GM12878 (cell line): ENCODE measurements around the gene ZP4. TPM values are rescaled to one million over a fixed set of nuclear protein-coding genes. Genes with fewer than 3 reads are reported as not detected.

Source experiments
- ATAC-seq: fragments of 200-7000 bp; cut with Tn5 transposase; 3 replicates; pipeline ENCODE4 v1.9.1; 2020; ENCODE audit warnings: mild to moderate bottlenecking, moderate library complexity
- BruUV-seq: library from RNA; stranded (reverse); fragments of 400-500 nt; replicated peaks from 2 replicates; lab custom pipeline; 2021; lab: Mats Ljungman, UMichigan
- CTCF ChIA-PET: fragments of 300-600 bp; sonication (Branson Sonifier 250); formaldehyde crosslinking; extraction: SDS; loops from one replicate; lab custom pipeline; 2021; ENCODE audit warnings: inconsistent platforms; lab: Yijun Ruan, JAX
- POLR2A ChIA-PET: fragments of 350-600 bp; formaldehyde crosslinking; extraction: SDS; loops from one replicate; lab custom pipeline; 2021; ENCODE audit warnings: inconsistent platforms; lab: Charles Lee
- RAD21 ChIA-PET: fragments of 300-600 bp; sonication (Branson Sonifier 250); formaldehyde crosslinking; loops from one replicate; lab custom pipeline; 2023; ENCODE audit warnings: antibody characterized with exemption; ENCODE audit not compliant: unreplicated experiment; lab: Charles Lee
- SMC1A ChIA-PET: fragments of 300-600 bp; sonication (Branson Sonifier 250); formaldehyde crosslinking; loops from one replicate; lab custom pipeline; 2023; ENCODE audit not compliant: unreplicated experiment, uncharacterized antibody; lab: Charles Lee
- DNase-seq: peaks from one replicate; pipeline ENCODE4 v3.0.0-alpha.2; 2011; ENCODE audit warnings: low read depth, low spot score
- FAIRE-seq: peaks from 3 replicates; lab custom pipeline; 2011; peaks lifted over from hg19 to GRCh38; lab: Jason Lieb, UNC
- H2AFZ ChIP-seq: 2 replicates; pipeline ENCODE4 v1.6.0; 2011; ENCODE audit warnings: low read depth, low read length, control low read depth; ENCODE audit not compliant: control insufficient read depth
- H3K27ac ChIP-seq: 2 replicates; pipeline ENCODE4 v1.5.1; 2011; ENCODE audit warnings: control low read depth; ENCODE audit not compliant: control insufficient read depth, insufficient read depth
- H3K27me3 ChIP-seq, 2 experiments: replicated peaks in 1 of 2; 2 replicates each; pipeline versions ENCODE4 v1.6.0 to v1.6.1; 2011; ENCODE audit warnings: low read length in 1 of 2; ENCODE audit not compliant: control insufficient read depth in 2 of 2, insufficient read depth in 2 of 2
- H3K36me3 ChIP-seq, 2 experiments: 2 replicates each; pipeline ENCODE4 v1.5.1; 2011; ENCODE audit warnings: low read length in 1 of 2; ENCODE audit not compliant: control insufficient read depth in 2 of 2, insufficient read depth in 2 of 2
- H3K4me1 ChIP-seq: 2 replicates; pipeline ENCODE4 v1.6.1; 2011; ENCODE audit warnings: mild to moderate bottlenecking, low read length, moderate library complexity, mixed read lengths; ENCODE audit not compliant: control insufficient read depth, insufficient read depth
- H3K4me2 ChIP-seq: 2 replicates; pipeline ENCODE4 v1.6.0; 2011; ENCODE audit warnings: control low read depth; ENCODE audit not compliant: control insufficient read depth, insufficient read depth
- H3K4me3 ChIP-seq: fragments of 200-600 bp; sonication (generic); 2 replicates; pipeline ENCODE4 v1.5.1; 2016
- H3K79me2 ChIP-seq: 2 replicates; pipeline ENCODE4 v1.6.0; 2011; ENCODE audit warnings: low read length; ENCODE audit not compliant: control insufficient read depth, insufficient read depth
- H3K9ac ChIP-seq: 2 replicates; pipeline ENCODE4 v1.8.0; 2011; ENCODE audit warnings: low read length, control low read depth, mixed read lengths; ENCODE audit not compliant: control insufficient read depth, insufficient read depth
- H3K9me3 ChIP-seq: replicated peaks from 3 replicates; pipeline ENCODE4 v1.5.1; 2011; ENCODE audit warnings: mild to moderate bottlenecking, low read length; ENCODE audit not compliant: control insufficient read depth, insufficient read depth
- H4K20me1 ChIP-seq: 2 replicates; pipeline ENCODE4 v1.6.0; 2011; ENCODE audit not compliant: control insufficient read depth, insufficient read depth
- ASH2L ChIP-seq: fragments of 300-600, 200-600 bp; sonication (generic); IDR thresholded peaks from 2 replicates; pipeline ENCODE4 v1.6.1; 2017; ENCODE audit warnings: low read depth, mild to moderate bottlenecking, borderline replicate concordance
- BACH1 ChIP-seq: fragments of 450-650 bp; IDR thresholded peaks from 2 replicates; pipeline ENCODE4 v1.6.1; 2017; ENCODE audit warnings: mild to moderate bottlenecking, borderline replicate concordance
- CEBPB ChIP-seq, 2 experiments: fragments of 150-350 bp in 1 of 2; IDR thresholded peaks; 2 replicates each; pipeline ENCODE4 v1.6.1; 2012 to 2014; ENCODE audit warnings: low read depth in 2 of 2, low read length in 2 of 2, borderline replicate concordance in 1 of 2, inconsistent platforms in 1 of 2
- CHD4 ChIP-seq: fragments of 200-600 bp; sonication (generic); IDR thresholded peaks from 2 replicates; pipeline ENCODE4 v1.6.1; 2016; ENCODE audit warnings: mild to moderate bottlenecking
- CREM ChIP-seq: IDR thresholded peaks from 2 replicates; pipeline ENCODE4 v1.6.1; 2014; ENCODE audit warnings: antibody characterized with exemption, low read depth
- HDAC6 ChIP-seq: fragments of 200-600 bp; sonication (generic); IDR thresholded peaks from one replicate; pipeline ENCODE4 v1.8.0; 2017; ENCODE audit warnings: antibody characterized with exemption; ENCODE audit not compliant: unreplicated experiment
- MYC ChIP-seq: IDR thresholded peaks from 2 replicates; pipeline ENCODE4 v1.6.1; 2011; ENCODE audit warnings: mild to moderate bottlenecking, low read length, moderate library complexity, inconsistent platforms; ENCODE audit not compliant: insufficient read depth, insufficient replicate concordance, insufficient read length, severe bottlenecking
- POU2F2 ChIP-seq: IDR thresholded peaks from 3 replicates; pipeline ENCODE4 v1.6.1; 2011; ENCODE audit warnings: low read depth, mild to moderate bottlenecking, low read length, borderline replicate concordance
- SIX5 ChIP-seq: IDR thresholded peaks from 2 replicates; pipeline ENCODE4 v1.6.1; 2011; ENCODE audit warnings: mild to moderate bottlenecking, low read depth, low read length, moderate library complexity; ENCODE audit not compliant: severe bottlenecking
- SP1 ChIP-seq: IDR thresholded peaks from one replicate; pipeline ENCODE4 v1.6.1; 2011; ENCODE audit warnings: low read depth, low read length
- ZNF207 ChIP-seq: fragments of 450-650 bp; IDR thresholded peaks from 2 replicates; pipeline ENCODE4 v1.6.1; 2014; ENCODE audit warnings: antibody characterized with exemption, mild to moderate bottlenecking, borderline replicate concordance
- ZNF384 ChIP-seq: IDR thresholded peaks from 2 replicates; pipeline ENCODE4 v1.6.1; 2012; ENCODE audit warnings: low read depth, mild to moderate bottlenecking, low read length, improper control_type of control experiment, borderline replicate concordance
- WGBS: methylation state at CpG from one replicate; pipeline ENCODE4 v1.1.6; 2016; ENCODE audit warnings: low lambda C conversion rate; ENCODE audit not compliant: insufficient replicate concordance, insufficient coverage; ENCODE audit errors: missing lambda C conversion rate; 5-methylcytosine and 5-hydroxymethylcytosine counted together
- in situ Hi-C: fragments of 300-500 bp; cut with MboI; formaldehyde crosslinking; loops from 9 replicates; pipeline ENCODE4 v1.14.3; 2018; ENCODE audit warnings: mixed read lengths
- intact Hi-C: fragments of 100-400 bp; cut with micrococcal nuclease; formaldehyde crosslinking; loops from one replicate; pipeline ENCODE4 v1.14.2; 2022; ENCODE audit not compliant: unreplicated experiment
- polyA plus RNA-seq, 11 experiments: library from polyadenylated mRNA; depleted of rRNA in 4 of 11; unstranded in 6 of 11; stranded (reverse) in 5 of 11; fragments of >200 nt; fragmentation: Nextera tagmentation in 4 of 11; fragmentation: Illumina TruSeq in 1 of 11; extraction: Ambion mirVana in 4 of 11; extraction: Trizol in 1 of 11; gene quantifications; 1 replicate in 1 of 11; 2 replicates in 10 of 11; pipeline versions ENCODE4 v1.2.1 to v1.2.3, GENCODE V29; 2011 to 2016; ENCODE audit warnings: inconsistent platforms in 2 of 11, missing spikeins in 2 of 11, low read depth in 1 of 11
- total RNA-seq, 4 experiments: library from RNA; depleted of rRNA in 3 of 4; stranded (reverse); fragments of >200 nt in 3 of 4; fragmentation: Illumina TruSeq in 1 of 4; extraction: Trizol in 1 of 4; gene quantifications; 2 replicates each; pipeline versions ENCODE4 v1.2.1 to v1.2.3, GENCODE V29; 2013 to 2021
- TF ChIP-seq, protein P1 (sequence below): IDR thresholded peaks from 2 replicates; pipeline ENCODE4 v1.6.1; 2012; ENCODE audit warnings: low read depth, low read length, improper control_type of control experiment
- TF ChIP-seq, protein P2 (sequence below): fragments of 450-650 bp; IDR thresholded peaks from 2 replicates; pipeline ENCODE4 v1.6.1; 2017; ENCODE audit warnings: mild to moderate bottlenecking, moderate library complexity

The ZP4 gene
- total and polyA plus RNA-seq, 10 of the 15 experiments (the other 5 are each of a cell fraction or from before 2014, with no cell fraction given), result 0.23 TPM; not detected in 9

DNA sequence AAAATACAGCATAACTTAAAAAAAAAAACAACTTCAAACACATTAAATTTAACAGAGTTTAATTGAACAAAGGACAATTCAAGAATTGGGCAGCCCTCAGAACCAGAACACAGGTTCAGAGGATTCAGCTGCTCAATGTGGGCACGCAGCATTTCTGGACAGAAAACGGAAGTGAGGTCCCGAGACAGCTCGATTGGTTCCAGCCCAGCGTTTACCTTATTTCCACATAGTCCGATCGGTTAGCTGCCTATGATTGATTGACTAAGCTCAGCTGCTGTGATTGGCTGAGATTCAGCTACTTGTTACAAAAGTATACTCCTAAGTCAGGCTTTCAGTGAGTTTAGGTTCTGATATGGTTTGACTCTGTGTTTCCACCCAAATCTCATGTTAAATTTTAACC is 33.3 kb downstream of the ZP4 start:
- H3K27ac ChIP-seq, result no peak overlapping the region
- POLR2A ChIA-PET, result no interaction called here
- BruUV-seq, result no TSS peak
- RAD21 ChIA-PET, result no interaction called here
- H3K27me3 ChIP-seq, result no peaks in the 10 kb centered on the region; a peak in 1 of 4 replicates
- CTCF ChIA-PET, result interaction anchor here (0.6 kb wide), 2 partner anchors 1424 to 1523 kb away, joined by 4 to 5 read pairs; no protein-coding TSS in a partner anchor
- no peaks in the 10 kb centered on the region for H3K9me3 ChIP-seq
- no peaks in the 10 kb centered on the region for H3K4me1 ChIP-seq
- DNase-seq (no peak), ATAC-seq (no peak), FAIRE-seq (no peak)
- H3K4me3 ChIP-seq, result no peak overlapping the region
- SMC1A ChIA-PET, result interaction anchor here (1.1 kb wide), 1 partner anchor 12 kb away, joined by 3 read pairs; no protein-coding TSS in a partner anchor
- no peaks in the 10 kb centered on the region for H4K20me1 ChIP-seq
- no peak for TF ChIP-seq ZNF207
- TF ChIP-seq ZNF384, result no peak
- TF ChIP-seq CREM, result no peak
- no peak for TF ChIP-seq BACH1
- TF ChIP-seq CEBPB (IDR thresholded peaks at IDR 0.05; ENCODE audit: borderline replicate concordance in 1 of 2, low read depth in 2 of 2, low read length in 2 of 2), result no peak
- TF ChIP-seq POU2F2, result no peak
- TF ChIP-seq SP1, result no peak
- TF ChIP-seq, protein P1, sequence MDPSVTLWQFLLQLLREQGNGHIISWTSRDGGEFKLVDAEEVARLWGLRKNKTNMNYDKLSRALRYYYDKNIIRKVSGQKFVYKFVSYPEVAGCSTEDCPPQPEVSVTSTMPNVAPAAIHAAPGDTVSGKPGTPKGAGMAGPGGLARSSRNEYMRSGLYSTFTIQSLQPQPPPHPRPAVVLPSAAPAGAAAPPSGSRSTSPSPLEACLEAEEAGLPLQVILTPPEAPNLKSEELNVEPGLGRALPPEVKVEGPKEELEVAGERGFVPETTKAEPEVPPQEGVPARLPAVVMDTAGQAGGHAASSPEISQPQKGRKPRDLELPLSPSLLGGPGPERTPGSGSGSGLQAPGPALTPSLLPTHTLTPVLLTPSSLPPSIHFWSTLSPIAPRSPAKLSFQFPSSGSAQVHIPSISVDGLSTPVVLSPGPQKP, result no peak
- no peak for TF ChIP-seq MYC
- TF ChIP-seq, protein P2, sequence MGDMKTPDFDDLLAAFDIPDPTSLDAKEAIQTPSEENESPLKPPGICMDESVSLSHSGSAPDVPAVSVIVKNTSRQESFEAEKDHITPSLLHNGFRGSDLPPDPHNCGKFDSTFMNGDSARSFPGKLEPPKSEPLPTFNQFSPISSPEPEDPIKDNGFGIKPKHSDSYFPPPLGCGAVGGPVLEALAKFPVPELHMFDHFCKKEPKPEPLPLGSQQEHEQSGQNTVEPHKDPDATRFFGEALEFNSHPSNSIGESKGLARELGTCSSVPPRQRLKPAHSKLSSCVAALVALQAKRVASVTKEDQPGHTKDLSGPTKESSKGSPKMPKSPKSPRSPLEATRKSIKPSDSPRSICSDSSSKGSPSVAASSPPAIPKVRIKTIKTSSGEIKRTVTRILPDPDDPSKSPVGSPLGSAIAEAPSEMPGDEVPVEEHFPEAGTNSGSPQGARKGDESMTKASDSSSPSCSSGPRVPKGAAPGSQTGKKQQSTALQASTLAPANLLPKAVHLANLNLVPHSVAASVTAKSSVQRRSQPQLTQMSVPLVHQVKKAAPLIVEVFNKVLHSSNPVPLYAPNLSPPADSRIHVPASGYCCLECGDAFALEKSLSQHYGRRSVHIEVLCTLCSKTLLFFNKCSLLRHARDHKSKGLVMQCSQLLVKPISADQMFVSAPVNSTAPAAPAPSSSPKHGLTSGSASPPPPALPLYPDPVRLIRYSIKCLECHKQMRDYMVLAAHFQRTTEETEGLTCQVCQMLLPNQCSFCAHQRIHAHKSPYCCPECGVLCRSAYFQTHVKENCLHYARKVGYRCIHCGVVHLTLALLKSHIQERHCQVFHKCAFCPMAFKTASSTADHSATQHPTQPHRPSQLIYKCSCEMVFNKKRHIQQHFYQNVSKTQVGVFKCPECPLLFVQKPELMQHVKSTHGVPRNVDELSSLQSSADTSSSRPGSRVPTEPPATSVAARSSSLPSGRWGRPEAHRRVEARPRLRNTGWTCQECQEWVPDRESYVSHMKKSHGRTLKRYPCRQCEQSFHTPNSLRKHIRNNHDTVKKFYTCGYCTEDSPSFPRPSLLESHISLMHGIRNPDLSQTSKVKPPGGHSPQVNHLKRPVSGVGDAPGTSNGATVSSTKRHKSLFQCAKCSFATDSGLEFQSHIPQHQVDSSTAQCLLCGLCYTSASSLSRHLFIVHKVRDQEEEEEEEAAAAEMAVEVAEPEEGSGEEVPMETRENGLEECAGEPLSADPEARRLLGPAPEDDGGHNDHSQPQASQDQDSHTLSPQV, result no peak
- no peak for TF ChIP-seq SIX5
- no peak for TF ChIP-seq CHD4
- no peak for TF ChIP-seq ASH2L
- no peak for TF ChIP-seq HDAC6
- no peaks in the 10 kb centered on the region for H3K36me3 ChIP-seq
- H3K9ac ChIP-seq, result no peak overlapping the region
- WGBS, result 49% methylated on average over 7 of the region's 7 CpGs
- in situ Hi-C loops (no loop called here), intact Hi-C loops (loop anchor here (10.0 kb wide), 1 partner anchor 63 kb away; no protein-coding TSS in a partner anchor)
- no peak overlapping the region for H2AFZ ChIP-seq
- no peaks in the 10 kb centered on the region for H3K79me2 ChIP-seq
- no peak overlapping the region for H3K4me2 ChIP-seq
